Activated CD4-positive, alpha-beta memory T cell treated with anti-CD3 and anti-CD28 coated beads, Interleukin-2, amount 10 ng/mL, durations not matched to agents 7 days and 5 days (primary cell): ENCODE results near the gene SESN1. TPM values are rescaled to one million over a fixed set of nuclear protein-coding genes. Genes with fewer than 3 reads are reported as not detected.

Experiments used
- CTCF ChIA-PET: fragments of 350-600 bp; sonication (Branson Sonifier 250); formaldehyde crosslinking; loops from one replicate; lab custom pipeline; 2021; ENCODE audit warnings: antibody characterized with exemption, inconsistent platforms; lab: Charles Lee
- POLR2A ChIA-PET: fragments of 350-600 bp; sonication (Branson Sonifier 250); formaldehyde crosslinking; loops from one replicate; lab custom pipeline; 2021; ENCODE audit warnings: antibody characterized with exemption; lab: Charles Lee
- DNase-seq: peaks from one replicate; pipeline ENCODE4 v3.0.0-alpha.2; 2020
- H3K27ac Mint-ChIP-seq: one replicate; pipeline ENCODE4 v1.8.0; 2021; ENCODE audit warnings: mild to moderate bottlenecking, mixed read lengths
- H3K27me3 Mint-ChIP-seq: one replicate; pipeline ENCODE4 v1.8.0; 2021; ENCODE audit warnings: mixed read lengths
- H3K36me3 Mint-ChIP-seq: one replicate; pipeline ENCODE4 v1.8.0; 2021; ENCODE audit warnings: low read depth, mixed read lengths
- H3K4me1 Mint-ChIP-seq: one replicate; pipeline ENCODE4 v1.8.0; 2021; ENCODE audit warnings: mixed read lengths
- H3K4me3 Mint-ChIP-seq: one replicate; pipeline ENCODE4 v1.8.0; 2021; ENCODE audit warnings: mild to moderate bottlenecking, mixed read lengths
- H3K9me3 Mint-ChIP-seq: one replicate; pipeline ENCODE4 v1.8.0; 2021; ENCODE audit warnings: mixed read lengths
- total RNA-seq, 2 experiments: library from RNA; stranded (reverse); gene quantifications; one replicate each; pipeline ENCODE4 v1.2.3, GENCODE V29; 2021

The SESN1 gene
- total RNA-seq, 2 experiments from 2014 or later: 22.9 to 23.0 TPM

DNA sequence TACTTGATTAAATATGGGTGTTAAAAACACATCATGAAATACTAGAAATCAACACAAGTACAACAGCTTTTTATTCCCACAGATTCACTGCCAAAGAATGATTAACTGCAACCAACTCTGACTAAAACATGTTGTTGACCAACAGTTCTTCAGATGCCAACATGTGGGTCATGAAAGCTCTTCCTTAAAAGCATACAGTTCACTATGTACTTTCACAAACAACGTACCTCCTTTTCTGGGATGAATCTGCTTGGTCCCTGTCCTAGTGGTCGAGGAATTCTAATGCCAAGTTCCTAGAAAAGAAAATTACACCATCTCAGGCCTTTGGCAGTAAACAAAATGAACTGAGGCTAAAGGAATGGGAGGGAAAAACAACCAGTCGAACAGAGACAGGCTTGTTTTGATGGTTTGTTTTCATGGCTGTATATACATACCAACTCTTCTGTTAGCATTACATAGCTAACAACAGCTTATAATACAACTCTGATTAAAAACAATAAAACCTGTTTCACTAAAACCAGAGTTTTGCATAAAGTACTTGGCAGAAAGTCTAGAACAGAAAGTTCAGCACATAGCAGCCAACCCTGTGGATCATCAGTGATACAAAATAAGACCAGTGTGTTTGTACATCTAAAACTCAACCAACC, 92.5 kb downstream of the SESN1 start:
- Mint-ChIP-seq H3K27me3 (peaks cover 3% of the 10 kb centered on the region), H3K4me3 (no peak overlapping the region), H3K9me3 (no peaks in the 10 kb centered on the region), H3K27ac (no peak overlapping the region), H3K4me1 (peaks cover 24% of the 10 kb centered on the region), H3K36me3 (peaks cover 27% of the 10 kb centered on the region)
- POLR2A ChIA-PET: interaction anchor here (1.5 kb wide), 1 partner anchor 80 kb away, joined by 4 read pairs; no protein-coding TSS in a partner anchor
- DNase-seq: no peak
- CTCF ChIA-PET: no interaction called here

DNA sequence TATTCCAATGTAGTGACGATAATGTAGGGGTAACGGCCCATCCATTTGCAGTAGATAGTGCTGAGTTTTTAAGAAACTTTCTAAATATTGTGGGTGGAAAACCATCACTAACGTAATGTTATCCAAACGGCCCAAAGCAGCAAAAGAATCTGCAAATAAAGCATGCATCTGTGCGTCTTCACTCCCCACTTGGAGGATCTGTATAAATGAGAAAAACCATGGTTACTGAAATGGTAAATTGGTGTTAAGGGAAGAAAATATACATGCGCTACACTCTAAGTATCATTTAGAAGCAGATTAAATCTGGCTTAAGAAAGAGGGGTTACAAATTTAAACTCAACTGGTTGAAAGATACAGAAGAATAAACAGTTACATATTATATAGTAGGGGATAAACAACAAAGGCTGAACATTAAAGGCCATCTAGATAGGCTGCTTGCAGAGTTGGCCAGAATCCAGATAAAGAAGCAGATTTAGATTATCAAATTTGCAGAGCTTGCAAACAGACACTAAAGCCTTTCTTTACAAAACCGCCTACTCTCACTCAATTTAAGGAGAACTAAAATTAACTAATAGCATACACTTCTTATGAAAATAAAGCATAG, 93.3 kb downstream of the SESN1 start:
- peaks cover 20% of the 10 kb centered on the region for H3K36me3 Mint-ChIP-seq
- no peaks in the 10 kb centered on the region for H3K27me3 Mint-ChIP-seq
- no peak overlapping the region for H3K27ac Mint-ChIP-seq
- ChIA-PET POLR2A (interaction anchor here (1.5 kb wide), 1 partner anchor 80 kb away, joined by 4 read pairs; no protein-coding TSS in a partner anchor), CTCF (no interaction called here)
- peaks cover 16% of the 10 kb centered on the region for H3K4me1 Mint-ChIP-seq
- no peak overlapping the region for H3K4me3 Mint-ChIP-seq
- H3K9me3 Mint-ChIP-seq: no peaks in the 10 kb centered on the region
- DNase-seq: no peak

DNA sequence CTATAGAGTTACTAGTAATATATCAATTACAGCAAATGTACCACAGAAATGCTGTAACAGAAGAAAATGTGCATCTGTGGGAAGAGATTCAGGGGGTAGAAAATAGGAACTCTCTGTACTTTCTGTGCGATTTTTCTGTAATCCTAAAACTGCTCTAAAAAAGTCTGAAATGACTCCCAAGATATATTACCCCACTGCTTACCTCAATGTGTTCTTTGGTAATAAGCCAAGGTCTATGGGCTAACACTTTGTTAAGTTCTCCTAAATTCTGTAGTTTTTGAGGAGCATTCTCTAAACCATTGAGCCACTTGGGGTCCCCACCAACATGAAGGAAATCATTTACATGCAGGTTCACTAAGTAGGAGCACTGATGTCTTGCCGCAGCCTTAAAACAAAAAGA, 94.4 kb downstream of the SESN1 start:
- no peak for DNase-seq
- Mint-ChIP-seq H3K36me3 (peaks cover 25% of the 10 kb centered on the region), H3K27ac (no peak overlapping the region), H3K9me3 (no peaks in the 10 kb centered on the region), H3K27me3 (no peaks in the 10 kb centered on the region), H3K4me3 (no peak overlapping the region), H3K4me1 (peaks cover 14% of the 10 kb centered on the region)
- POLR2A ChIA-PET: no interaction called here
- CTCF ChIA-PET: no interaction called here

DNA sequence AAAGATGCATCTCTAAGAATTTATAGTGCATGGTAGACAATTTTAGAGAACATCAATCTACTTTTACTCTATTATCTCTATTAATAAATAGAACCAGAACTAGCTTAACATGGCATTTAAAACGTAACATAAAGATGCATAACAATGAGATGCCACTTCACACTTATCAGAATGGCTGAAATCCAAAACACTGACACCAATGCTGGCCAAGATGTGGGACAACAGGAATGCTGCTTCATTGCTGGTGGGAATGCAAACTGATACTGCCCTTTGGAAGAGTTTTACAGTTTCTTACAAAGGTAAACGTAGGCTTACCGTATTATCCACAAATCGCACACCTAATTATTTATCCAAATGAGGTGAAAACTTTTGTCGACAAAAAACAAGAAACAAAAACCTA, 95.2 kb downstream of the SESN1 start:
- H3K4me1 Mint-ChIP-seq: peaks cover 11% of the 10 kb centered on the region
- no peak for DNase-seq
- peaks cover 25% of the 10 kb centered on the region for H3K36me3 Mint-ChIP-seq
- H3K4me3 Mint-ChIP-seq: no peak overlapping the region
- ChIA-PET POLR2A (no interaction called here), CTCF (no interaction called here)
- no peaks in the 10 kb centered on the region for H3K9me3 Mint-ChIP-seq
- no peak overlapping the region for H3K27ac Mint-ChIP-seq
- no peaks in the 10 kb centered on the region for H3K27me3 Mint-ChIP-seq

DNA sequence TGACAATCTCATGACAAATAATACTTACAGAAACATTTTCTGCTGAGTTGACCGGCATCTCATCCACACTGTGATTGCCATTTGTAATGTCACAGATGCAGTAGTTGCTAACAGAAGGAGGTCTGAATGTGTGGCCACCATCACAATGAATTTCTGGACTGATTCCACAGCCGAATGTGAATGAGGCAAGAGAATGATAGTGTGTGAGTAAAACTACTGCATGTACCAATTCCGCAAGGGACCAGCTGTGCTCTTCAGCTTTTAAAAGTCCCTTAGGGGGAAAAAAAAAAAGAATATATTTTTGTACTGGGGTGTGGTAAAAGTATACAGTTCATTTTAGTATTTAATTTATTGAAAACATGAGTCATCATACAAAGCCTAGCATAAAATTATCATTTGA, 96.2 kb downstream of the SESN1 start:
- Mint-ChIP-seq H3K27ac (no peak overlapping the region), H3K36me3 (peaks cover 25% of the 10 kb centered on the region), H3K9me3 (no peaks in the 10 kb centered on the region), H3K27me3 (no peaks in the 10 kb centered on the region), H3K4me3 (no peak overlapping the region), H3K4me1 (peaks cover 10% of the 10 kb centered on the region)
- CTCF ChIA-PET: no interaction called here
- DNase-seq: no peak
- POLR2A ChIA-PET: no interaction called here

DNA sequence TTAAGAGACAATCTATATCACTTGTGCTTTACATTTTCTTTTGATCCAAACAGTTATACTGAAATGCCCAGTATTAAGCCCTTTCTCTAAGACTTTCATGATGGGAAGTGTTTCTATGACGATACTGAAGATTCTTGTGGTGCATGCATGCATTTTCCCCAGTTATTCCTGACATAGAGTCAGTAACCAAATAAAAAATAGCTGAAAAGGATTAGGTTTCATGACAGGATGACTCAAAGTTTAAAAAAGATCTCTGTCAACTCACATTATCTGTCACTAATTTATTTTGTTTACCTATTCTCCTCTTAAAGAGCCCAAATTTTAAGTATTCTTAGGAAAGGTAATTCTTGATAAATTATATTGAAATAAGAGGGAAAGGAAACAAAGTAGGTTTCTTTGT, 98.4 kb downstream of the SESN1 start:
- Mint-ChIP-seq H3K9me3 (no peaks in the 10 kb centered on the region), H3K27me3 (no peaks in the 10 kb centered on the region), H3K4me3 (no peak overlapping the region), H3K36me3 (peaks cover 33% of the 10 kb centered on the region), H3K27ac (no peak overlapping the region), H3K4me1 (no peaks in the 10 kb centered on the region)
- ChIA-PET POLR2A (no interaction called here), CTCF (no interaction called here)
- no peak for DNase-seq

DNA sequence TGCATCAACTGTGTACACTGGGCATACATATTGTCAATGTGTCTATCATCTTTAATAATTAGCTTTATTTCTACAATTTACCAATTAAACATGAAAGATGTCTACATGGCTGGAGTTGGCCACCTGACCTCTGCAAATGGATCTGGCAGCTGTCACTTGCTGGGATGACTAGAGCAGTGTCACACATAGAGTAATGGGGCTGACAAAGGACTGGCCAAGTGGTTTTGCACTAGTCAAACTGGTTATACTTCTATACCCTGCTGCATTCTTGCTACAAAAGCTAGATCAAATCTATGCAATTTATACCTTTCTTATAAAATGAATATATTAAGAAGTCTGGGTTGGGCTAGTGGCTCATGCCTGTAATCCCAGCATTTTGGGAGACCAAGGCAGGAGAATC, 99.3 kb downstream of the SESN1 start:
- Mint-ChIP-seq H3K27me3 (no peaks in the 10 kb centered on the region), H3K27ac (no peak overlapping the region), H3K36me3 (peaks cover 41% of the 10 kb centered on the region), H3K4me3 (no peak overlapping the region), H3K9me3 (no peaks in the 10 kb centered on the region), H3K4me1 (no peaks in the 10 kb centered on the region)
- DNase-seq: no peak
- ChIA-PET CTCF (no interaction called here), POLR2A (no interaction called here)

- ChIA-PET CTCF (no interaction called here), POLR2A (no interaction called here)
- no peaks in the 10 kb centered on the region for H3K9me3 Mint-ChIP-seq
- DNase-seq: no peak
- H3K27ac Mint-ChIP-seq: no peak overlapping the region
- H3K36me3 Mint-ChIP-seq: peaks cover 39% of the 10 kb centered on the region
- H3K4me1 Mint-ChIP-seq: no peaks in the 10 kb centered on the region
- no peak overlapping the region for H3K4me3 Mint-ChIP-seq
- H3K27me3 Mint-ChIP-seq: no peaks in the 10 kb centered on the region
Measured at GRCh38 chr6:108993876-108994275, 100.8 kb downstream of the SESN1 start.

GRCh38 chr6:108989700-108990099, 104.9 kb downstream of the SESN1 start:
- H3K36me3 Mint-ChIP-seq: peaks cover 45% of the 10 kb centered on the region
- no peak for DNase-seq
- no peaks in the 10 kb centered on the region for H3K9me3 Mint-ChIP-seq
- H3K4me1 Mint-ChIP-seq: no peaks in the 10 kb centered on the region
- H3K4me3 Mint-ChIP-seq: no peak overlapping the region
- no peaks in the 10 kb centered on the region for H3K27me3 Mint-ChIP-seq
- ChIA-PET CTCF (no interaction called here), POLR2A (no interaction called here)
- no peak overlapping the region for H3K27ac Mint-ChIP-seq

GRCh38 chr6:108988765-108989164, 105.9 kb downstream of the SESN1 start:
- no peaks in the 10 kb centered on the region for H3K4me1 Mint-ChIP-seq
- ChIA-PET CTCF (interaction anchor here (1.2 kb wide), 1 partner anchor 72 kb away, joined by 3 read pairs; no protein-coding TSS in a partner anchor), POLR2A (interaction anchor here (1.4 kb wide), 1 partner anchor 21 kb away, joined by 7 read pairs; no protein-coding TSS in a partner anchor)
- H3K36me3 Mint-ChIP-seq: peaks cover 50% of the 10 kb centered on the region
- no peaks in the 10 kb centered on the region for H3K9me3 Mint-ChIP-seq
- no peak for DNase-seq
- H3K27me3 Mint-ChIP-seq: no peaks in the 10 kb centered on the region
- H3K27ac Mint-ChIP-seq: no peak overlapping the region
- no peak overlapping the region for H3K4me3 Mint-ChIP-seq

- ChIA-PET CTCF (interaction anchor here (1.0 to 1.2 kb wide), 2 partner anchors 71 to 107 kb away, joined by 3 read pairs; partner anchors contain the start of genes CEP57L1 and SESN1), POLR2A (interaction anchor here (1.4 to 2.0 kb wide), 2 partner anchors 21 to 106 kb away, joined by 5 to 7 read pairs; partner anchors contain the start of gene SESN1)
- H3K4me3 Mint-ChIP-seq: no peak overlapping the region
- H3K27me3 Mint-ChIP-seq: no peaks in the 10 kb centered on the region
- peaks cover 50% of the 10 kb centered on the region for H3K36me3 Mint-ChIP-seq
- DNase-seq: no peak
- H3K27ac Mint-ChIP-seq: no peak overlapping the region
- no peaks in the 10 kb centered on the region for H3K9me3 Mint-ChIP-seq
- no peaks in the 10 kb centered on the region for H3K4me1 Mint-ChIP-seq
Measured at GRCh38 chr6:108988296-108988695, 106.3 kb downstream of the SESN1 start.

DNA sequence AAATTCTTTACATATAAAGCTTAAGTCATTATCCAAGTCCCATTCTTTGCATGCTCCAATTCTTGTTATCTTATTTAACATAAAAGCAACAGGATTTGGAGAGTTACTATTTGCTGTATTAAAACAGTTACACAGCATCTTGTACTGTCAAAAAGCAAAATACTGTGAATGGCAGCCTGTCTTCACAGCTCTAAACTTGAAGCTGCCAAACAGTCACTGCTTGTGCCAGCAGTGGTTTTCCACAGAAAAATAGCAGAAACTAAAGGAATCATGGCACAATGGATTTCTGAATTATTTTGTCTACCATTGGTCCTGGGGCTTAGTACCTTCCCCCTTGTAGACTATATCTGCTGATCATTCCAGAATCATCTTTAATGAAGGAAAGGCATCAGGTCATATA, 107.5 kb downstream of the SESN1 start:
- H3K27me3 Mint-ChIP-seq: no peaks in the 10 kb centered on the region
- DNase-seq: no peak
- no peak overlapping the region for H3K4me3 Mint-ChIP-seq
- H3K36me3 Mint-ChIP-seq: peaks cover 46% of the 10 kb centered on the region
- ChIA-PET POLR2A (interaction anchor here (2.0 kb wide), 1 partner anchor 107 kb away, joined by 5 read pairs; the partner anchor contains the start of gene SESN1), CTCF (no interaction called here)
- H3K27ac Mint-ChIP-seq: no peak overlapping the region
- no peaks in the 10 kb centered on the region for H3K4me1 Mint-ChIP-seq
- no peaks in the 10 kb centered on the region for H3K9me3 Mint-ChIP-seq

DNA sequence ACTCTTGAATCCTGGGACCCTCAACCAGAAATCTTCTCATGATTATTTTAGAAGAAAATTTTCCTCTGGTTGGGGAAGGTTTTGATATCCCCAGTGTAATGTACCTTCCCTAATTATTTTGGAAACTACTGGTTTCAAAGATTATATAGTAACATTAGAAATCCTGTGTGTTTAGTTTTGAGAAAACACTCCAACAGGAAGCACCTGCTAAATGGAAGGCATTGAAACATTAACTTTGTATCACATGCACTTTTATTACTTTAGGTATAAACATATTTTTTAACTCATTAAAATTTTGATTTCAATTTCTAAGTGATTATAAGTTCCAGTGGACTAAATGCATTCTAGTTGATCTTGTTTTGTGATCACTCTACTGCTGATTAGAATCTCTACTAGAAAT, 109.3 kb downstream of the SESN1 start:
- no peaks in the 10 kb centered on the region for H3K4me1 Mint-ChIP-seq
- peaks cover 33% of the 10 kb centered on the region for H3K36me3 Mint-ChIP-seq
- no peaks in the 10 kb centered on the region for H3K27me3 Mint-ChIP-seq
- H3K4me3 Mint-ChIP-seq: no peak overlapping the region
- H3K27ac Mint-ChIP-seq: no peak overlapping the region
- POLR2A ChIA-PET: no interaction called here
- H3K9me3 Mint-ChIP-seq: no peaks in the 10 kb centered on the region
- CTCF ChIA-PET: no interaction called here
- DNase-seq: no peak
